ENCODE data around the gene ITPRID1. TPM values are rescaled to one million over a fixed set of nuclear protein-coding genes. Genes with fewer than 3 reads are reported as not detected.
A peak's percentile ranks its signal among the peaks of the same experiment; 100 is the strongest.
"Not testable (repeated sequence)": the region's sequence is repeated elsewhere in the genome, so short reads cannot be mapped to it uniquely, and the experiment has no call there.

ITPRID1 gene
- polyA plus RNA-seq (2012; ENCODE audit: insufficient read depth, insufficient read length) = not detected

GRCh38 chr7:31513790-31514189, at the start of gene ITPRID1:
Gene ITPRID1 (plus strand): TSS chr7:31514090. CDS start chr7:31553025, 38,935 bp downstream.
- DNase-seq (ENCODE audit: low read depth, low spot score) = no peak

DNA sequence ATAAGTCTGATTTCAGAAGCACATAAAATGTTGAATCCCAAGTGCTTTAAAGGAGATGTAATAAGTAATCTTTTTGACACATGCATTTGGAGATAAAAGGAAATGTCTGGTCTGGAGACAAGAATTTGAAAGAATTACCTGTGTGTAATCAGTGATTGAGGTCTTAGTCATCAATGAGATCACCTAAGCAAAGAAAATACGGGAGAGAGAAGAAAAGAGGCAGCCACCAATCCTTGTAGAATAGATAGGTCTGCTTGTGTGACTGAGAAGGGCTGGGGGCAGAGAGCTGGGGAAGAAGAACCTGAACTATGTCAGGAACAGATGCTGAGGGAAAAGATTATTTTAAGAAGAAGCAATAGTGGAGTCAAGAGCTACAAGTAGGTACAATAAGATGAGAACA, 49.3 kb upstream of the ITPRID1 start:
- H3K4me3 ChIP-seq (ENCODE audit: low read length) = no peak overlapping the region

More at GRCh38 chr7:31513790-31514189, at the start of gene ITPRID1:
- no peak within 1 kb of the TSS for H3K4me3 ChIP-seq (ENCODE audit: low read length)

DNA sequence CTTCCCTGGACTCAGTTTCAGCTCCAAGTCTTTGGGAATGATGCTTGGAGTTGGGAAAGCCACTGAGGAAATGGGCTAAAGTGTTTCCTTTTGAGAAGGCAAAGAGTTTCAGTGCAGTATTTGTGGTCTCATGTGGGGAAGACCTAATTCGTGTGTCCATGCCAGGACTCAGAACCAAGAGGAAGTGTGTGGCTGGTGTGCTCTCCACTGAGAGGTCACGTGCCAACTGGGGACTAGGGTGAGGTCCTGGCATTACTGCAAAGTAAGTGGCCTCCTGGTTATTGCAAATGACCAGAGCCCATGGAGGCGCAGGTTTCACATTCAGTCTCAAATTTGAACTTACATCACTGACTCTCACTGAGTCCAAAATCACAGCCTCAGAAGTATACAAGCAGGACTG, 48.6 kb upstream of the ITPRID1 start:
- H3K4me3 ChIP-seq (ENCODE audit: low read length) = no peak overlapping the region
- DNase-seq (ENCODE audit: low read depth, low spot score) = no peak

More for the DNA sequence above, 49.3 kb upstream of the ITPRID1 start:
- DNase-seq (ENCODE audit: low read depth, low spot score) = no peak

GRCh38 chr7:31466036-31466435, 47.9 kb upstream of the ITPRID1 start:
- H3K4me3 ChIP-seq (ENCODE audit: low read length) = no peak overlapping the region
- no peak for DNase-seq (ENCODE audit: low read depth, low spot score)

GRCh38 chr7:31470883-31471282, 43.0 kb upstream of the ITPRID1 start:
- H3K4me3 ChIP-seq (ENCODE audit: low read length); DNase-seq (ENCODE audit: low read depth, low spot score): not testable (repeated sequence)

- no peak overlapping the region for H3K4me3 ChIP-seq (ENCODE audit: low read length)
- DNase-seq (ENCODE audit: low read depth, low spot score) = no peak
Measured at GRCh38 chr7:31475368-31475767, 38.5 kb upstream of the ITPRID1 start.

- no peak for DNase-seq (ENCODE audit: low read depth, low spot score)
Measured at GRCh38 chr7:31476073-31476745, 37.7 kb upstream of the ITPRID1 start.

GRCh38 chr7:31476941-31477677, 36.8 kb upstream of the ITPRID1 start:
- no peak for DNase-seq (ENCODE audit: low read depth, low spot score)
- H3K4me3 ChIP-seq (ENCODE audit: low read length) = no peak overlapping the region

More at GRCh38 chr7:31476073-31476745, 37.7 kb upstream of the ITPRID1 start:
- no peak overlapping the region for H3K4me3 ChIP-seq (ENCODE audit: low read length)

DNA sequence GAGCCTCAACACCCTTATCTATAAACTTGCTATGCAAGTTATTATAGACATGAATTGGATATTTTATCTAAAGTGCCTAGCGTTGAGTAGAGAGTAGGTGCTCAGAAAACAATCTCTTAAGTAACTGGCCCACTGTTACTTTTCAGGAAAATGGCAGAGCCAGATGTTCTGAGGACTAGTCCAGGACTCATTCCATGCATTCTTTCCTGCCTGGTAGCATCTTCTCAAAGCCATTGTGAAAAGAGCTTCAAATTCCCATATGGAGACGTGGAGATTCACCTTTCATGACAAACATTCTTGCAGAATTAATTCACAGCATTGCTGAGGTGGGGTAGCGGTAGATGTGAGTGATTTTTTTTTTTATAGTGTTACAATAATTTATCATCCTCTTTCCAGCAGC, 35.9 kb upstream of the ITPRID1 start:
- no peak overlapping the region for H3K4me3 ChIP-seq (ENCODE audit: low read length)
- DNase-seq (ENCODE audit: low read depth, low spot score) = no peak

DNA sequence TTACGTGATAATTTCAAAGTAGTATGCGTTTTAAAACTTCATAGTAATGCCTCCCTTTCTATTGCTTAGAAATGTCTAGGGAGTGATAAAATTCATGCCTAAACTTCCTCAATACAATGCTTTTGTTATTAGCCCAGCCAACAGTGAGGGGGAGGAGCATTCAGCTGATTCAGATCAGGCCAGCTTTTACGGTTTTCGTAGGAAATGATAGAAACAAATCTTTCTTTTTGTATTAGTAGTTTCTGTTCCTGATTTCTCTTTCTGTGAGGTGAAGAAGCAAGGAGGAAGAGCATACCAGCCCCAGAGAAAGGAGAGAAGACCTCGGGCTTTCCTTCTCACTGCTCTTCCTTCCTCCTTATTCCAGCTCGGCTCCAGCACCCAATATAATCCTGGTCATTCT, 35.2 kb upstream of the ITPRID1 start:
- no peak for DNase-seq (ENCODE audit: low read depth, low spot score)
- no peak overlapping the region for H3K4me3 ChIP-seq (ENCODE audit: low read length)

GRCh38 chr7:31487071-31487470, 26.8 kb upstream of the ITPRID1 start:
- H3K4me3 ChIP-seq (ENCODE audit: low read length) = no peak overlapping the region
- no peak for DNase-seq (ENCODE audit: low read depth, low spot score)

DNA sequence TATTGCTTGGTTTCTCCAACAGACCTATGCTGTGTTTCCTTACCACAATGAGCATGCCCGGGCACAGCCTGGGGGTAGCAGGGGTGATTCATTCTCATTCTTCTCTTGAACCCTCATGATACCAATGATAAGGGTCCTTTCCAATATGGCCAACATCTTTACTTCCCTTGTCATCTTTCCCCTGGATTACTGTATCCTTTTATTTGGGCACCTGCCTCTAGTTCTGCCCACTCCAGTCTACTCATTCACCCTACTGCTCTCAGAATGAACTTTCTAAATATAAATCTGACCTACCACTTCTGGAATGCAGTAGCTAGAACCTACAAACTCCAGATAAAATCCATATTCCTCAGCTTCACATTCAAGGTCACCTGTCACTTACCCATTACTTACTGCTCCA, 26.4 kb upstream of the ITPRID1 start:
- H3K4me3 ChIP-seq (ENCODE audit: low read length) = no peak overlapping the region
- DNase-seq (ENCODE audit: low read depth, low spot score) = no peak

- no peak overlapping the region for H3K4me3 ChIP-seq (ENCODE audit: low read length)
- peak; percentile 49 for DNase-seq (ENCODE audit: low read depth, low spot score)
Measured at GRCh38 chr7:31488562-31489203, 25.2 kb upstream of the ITPRID1 start.

DNA sequence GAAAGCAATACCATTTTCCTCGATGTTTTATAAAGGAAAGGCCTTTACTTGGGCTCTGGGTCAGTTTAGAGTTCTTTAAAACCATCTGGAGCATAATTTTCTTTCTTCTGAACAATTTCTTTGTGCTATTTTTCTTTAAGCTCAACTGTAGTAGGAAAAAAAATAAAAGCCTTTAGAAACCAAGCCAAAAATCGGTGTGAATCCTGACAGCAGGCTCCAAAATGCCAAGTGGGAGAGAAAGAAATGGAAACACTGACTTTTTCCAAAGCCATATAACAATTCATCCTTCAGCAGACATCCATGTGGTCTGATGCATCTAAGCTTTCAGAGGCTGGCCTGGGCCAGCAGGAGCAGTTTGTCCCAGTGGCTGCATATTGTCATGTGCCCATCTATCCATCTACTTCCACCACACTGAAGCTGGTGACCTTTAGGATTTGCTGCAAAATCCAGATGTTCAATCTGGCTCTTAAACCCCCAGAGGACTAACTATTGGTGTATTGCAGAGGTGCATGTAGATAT, 23.0 kb upstream of the ITPRID1 start:
- no peak overlapping the region for H3K4me3 ChIP-seq (ENCODE audit: low read length)
- DNase-seq (ENCODE audit: low read depth, low spot score) = no peak

DNA sequence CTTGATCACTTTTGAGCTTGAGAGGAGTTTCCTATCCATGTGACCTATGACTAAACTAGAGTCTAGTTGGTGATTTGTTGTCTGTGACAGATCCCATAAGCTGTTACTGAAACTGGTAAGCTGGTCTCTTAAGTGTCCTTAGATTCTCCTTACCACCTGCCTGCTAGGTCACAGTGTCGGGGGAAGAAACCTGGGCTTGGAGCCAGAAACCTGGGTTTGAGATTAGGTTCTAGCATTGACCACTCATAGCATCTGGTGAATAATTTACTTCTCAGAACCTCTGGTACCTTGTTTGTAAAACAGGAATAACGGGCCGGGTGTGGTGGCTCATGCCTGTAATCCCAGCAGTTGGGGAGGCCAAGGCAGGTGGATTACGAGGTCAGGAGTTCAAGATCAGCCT, 21.8 kb upstream of the ITPRID1 start:
- no peak for DNase-seq (ENCODE audit: low read depth, low spot score)
- H3K4me3 ChIP-seq (ENCODE audit: low read length) = no peak overlapping the region

GRCh38 chr7:31493714-31494181, 20.1 kb upstream of the ITPRID1 start:
- H3K4me3 ChIP-seq (ENCODE audit: low read length) = no peak overlapping the region
- no peak for DNase-seq (ENCODE audit: low read depth, low spot score)

GRCh38 chr7:31494421-31494820, 19.5 kb upstream of the ITPRID1 start:
- DNase-seq (ENCODE audit: low read depth, low spot score) = no peak
- H3K4me3 ChIP-seq (ENCODE audit: low read length) = no peak overlapping the region

DNA sequence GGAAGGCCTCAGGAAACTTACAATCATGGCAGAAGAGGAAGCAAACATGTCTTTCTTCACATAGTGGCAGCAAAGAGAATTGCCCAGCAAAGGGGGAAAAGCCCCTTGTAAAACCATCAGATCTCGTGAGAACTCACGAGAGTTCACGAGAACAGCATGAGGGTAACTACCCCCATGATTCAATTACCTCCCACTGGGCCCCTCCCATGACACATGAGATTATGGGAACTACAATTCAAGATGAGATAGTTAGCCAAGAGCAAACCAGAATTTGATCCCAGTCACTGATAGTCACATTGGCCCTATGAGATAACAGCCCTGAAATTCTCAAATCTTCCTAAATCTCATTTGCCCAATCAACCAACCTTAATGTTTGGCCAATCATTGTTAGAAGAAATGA, 18.2 kb upstream of the ITPRID1 start:
- DNase-seq (ENCODE audit: low read depth, low spot score) = no peak
- H3K4me3 ChIP-seq (ENCODE audit: low read length) = no peak overlapping the region

DNA sequence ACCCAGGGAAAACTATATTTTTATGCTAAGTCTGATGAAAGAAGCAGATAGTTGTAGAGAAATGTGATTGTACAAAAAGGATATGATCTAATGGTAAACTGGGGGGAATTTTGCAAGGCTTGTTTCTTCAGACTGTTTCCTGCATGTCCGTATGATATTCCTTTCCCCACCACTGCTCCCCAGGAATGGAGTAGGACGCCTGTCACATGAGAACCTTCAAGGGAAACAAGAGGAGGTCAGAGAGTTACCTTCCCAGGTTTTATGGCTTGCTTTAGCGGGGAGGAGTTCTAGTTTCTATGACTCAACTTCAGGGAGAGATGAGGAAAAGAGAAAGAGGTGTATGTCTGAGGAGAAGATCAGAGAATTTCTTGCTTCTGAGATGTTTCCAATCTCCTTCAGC, 16.4 kb upstream of the ITPRID1 start:
- no peak overlapping the region for H3K4me3 ChIP-seq (ENCODE audit: low read length)
- no peak for DNase-seq (ENCODE audit: low read depth, low spot score)

GRCh38 chr7:31500656-31501055, 13.2 kb upstream of the ITPRID1 start:
- no peak overlapping the region for H3K4me3 ChIP-seq (ENCODE audit: low read length)
- DNase-seq (ENCODE audit: low read depth, low spot score) = no peak

Data from Jurkat, Clone E6-1 (cell line).